Activated CD8-positive, alpha-beta memory T cell treated with anti-CD3 and anti-CD28 coated beads, Interleukin-2, amount 50 U/mL, for 4 hours (primary cell): ENCODE results near the gene SETDB1.

Experiments used
- DNase-seq: peaks from one replicate; pipeline ENCODE4 v3.0.0-alpha.2; 2020

Gene SETDB1

GRCh38 chr1:150976879-150977694 is 50.9 kb downstream of the SETDB1 start:
- peak; percentile 69 for DNase-seq

GRCh38 chr1:150979092-150980056 is 53.2 kb downstream of the SETDB1 start:
- peak; percentile 91 for DNase-seq

DNA sequence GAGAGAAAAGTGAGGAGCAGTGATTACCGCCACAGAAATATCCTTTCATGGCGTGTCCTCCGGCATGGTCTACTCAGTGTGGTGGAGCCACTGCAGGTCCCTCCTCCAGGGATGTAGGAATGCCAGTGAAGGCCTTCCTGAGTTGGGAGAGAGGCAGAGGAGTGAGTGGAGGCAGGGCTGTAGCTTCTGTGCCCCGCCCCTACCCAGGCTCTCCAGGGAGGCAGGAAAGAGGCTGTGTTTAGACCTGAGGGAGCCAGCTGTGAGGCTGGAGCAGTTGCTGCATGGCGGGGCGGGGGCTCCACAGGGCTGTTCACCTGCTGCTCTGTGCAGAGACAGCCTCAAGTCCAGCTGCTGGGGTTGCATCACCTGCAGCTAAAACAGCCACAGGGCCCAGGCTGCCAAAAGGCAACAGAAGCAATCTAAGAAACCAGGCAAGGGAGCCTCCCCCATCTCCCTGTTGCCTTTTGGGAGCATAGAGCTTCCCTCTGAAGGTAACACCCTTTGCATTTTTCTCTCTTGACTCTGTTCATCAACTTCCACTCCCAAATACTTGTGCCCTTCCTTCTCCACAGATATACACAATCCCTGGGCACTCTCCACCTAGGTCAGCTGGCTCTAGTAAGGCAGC is 55.1 kb downstream of the SETDB1 start:
- DNase-seq = no peak

DNA sequence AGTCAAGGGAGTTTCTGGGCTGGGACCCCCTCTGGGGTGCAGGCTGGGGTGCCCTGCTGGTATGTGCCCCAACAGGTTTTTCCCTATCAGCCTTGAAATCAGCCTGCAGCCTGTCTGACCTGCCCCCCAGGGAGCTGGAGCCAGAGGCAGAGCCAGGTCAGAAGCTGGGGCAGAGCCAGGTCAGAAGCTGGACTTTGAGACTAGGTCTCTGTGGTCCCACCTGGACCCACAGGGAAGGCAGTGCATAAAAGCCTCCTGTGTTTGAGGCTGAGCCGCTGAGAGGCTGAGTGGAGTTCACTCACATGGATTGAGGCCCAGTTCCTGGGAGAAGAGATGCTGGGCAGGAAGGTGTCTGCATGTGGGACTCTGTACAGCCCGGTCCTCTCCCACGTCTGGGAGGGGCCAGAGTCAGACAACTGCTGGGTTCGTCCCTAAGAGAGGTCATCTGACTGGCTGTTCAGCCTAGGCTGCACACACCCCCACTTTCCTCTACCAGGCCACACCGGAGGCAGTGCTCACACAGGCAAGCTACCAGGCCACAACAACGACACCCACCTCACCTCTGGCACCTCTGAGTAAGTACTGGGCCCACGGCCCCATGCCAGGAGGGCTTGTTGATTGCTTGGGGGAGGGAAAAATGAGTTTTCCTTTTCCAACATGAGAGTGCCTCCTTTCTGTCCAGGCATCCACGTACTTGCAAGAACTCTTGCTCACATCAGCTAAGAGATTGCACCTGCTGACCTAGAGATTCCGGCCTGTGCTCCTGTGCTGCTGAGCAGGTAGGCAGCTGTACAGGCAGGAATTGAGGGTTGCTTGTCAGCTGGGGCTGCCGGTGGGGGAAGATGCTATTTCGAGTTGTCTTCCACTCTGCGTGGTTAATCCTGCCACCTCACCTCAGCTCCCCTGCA is 55.9 kb downstream of the SETDB1 start, which contains the start of gene ANXA9:
TSS of gene ANXA9 (plus strand) at position 488 of the 908 bp plus-strand sequence. CDS start 814 bp downstream, outside the sequence.
- no peak for DNase-seq

DNA sequence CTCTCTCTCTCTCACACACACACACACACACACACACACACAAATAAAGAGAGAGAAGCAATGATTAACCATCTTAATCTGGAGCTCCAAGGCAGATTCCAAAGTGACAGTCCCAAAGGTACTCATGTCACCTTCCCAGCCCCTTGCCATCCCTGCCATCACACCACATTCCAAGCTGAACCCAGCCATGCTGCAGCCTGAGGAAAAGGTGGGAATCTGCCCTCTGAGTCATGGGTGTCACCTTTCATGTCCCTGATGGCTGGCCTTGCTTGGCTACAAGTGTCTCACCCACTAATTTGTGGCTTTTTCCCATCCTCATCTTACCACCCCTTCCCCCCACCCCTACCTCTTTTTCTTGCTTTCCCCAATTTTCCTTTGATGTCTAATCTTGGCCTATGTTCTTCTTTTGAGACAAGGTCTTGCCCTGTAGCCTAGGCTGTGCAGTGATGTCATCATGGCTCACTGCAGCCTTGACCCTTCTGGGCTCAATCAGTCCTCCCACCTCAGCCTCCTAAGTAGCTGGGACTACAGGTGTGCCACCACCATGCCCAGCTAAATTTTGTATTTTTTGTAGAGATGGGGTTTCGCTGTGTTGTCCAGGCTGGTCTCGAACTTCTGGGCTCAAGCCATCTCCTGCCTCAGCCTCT is 59.1 kb downstream of the SETDB1 start:
- no peak for DNase-seq

DNA sequence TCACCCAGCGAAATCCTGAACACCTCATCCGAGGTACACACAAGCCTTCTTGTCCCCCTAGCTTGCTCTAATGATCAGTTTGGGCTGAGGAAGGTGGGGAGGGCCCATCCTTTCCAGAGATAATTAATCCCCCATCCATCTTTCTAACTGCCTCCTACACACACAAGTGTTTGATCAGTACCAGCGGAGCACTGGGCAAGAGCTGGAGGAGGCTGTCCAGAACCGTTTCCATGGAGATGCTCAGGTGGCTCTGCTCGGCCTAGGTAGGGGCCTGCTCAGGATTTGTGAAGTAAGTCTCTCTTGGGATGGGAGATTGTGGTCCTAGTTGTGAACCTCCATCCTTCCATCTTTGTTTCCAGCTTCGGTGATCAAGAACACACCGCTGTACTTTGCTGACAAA is 61.8 kb downstream of the SETDB1 start:
- DNase-seq = no peak

DNA sequence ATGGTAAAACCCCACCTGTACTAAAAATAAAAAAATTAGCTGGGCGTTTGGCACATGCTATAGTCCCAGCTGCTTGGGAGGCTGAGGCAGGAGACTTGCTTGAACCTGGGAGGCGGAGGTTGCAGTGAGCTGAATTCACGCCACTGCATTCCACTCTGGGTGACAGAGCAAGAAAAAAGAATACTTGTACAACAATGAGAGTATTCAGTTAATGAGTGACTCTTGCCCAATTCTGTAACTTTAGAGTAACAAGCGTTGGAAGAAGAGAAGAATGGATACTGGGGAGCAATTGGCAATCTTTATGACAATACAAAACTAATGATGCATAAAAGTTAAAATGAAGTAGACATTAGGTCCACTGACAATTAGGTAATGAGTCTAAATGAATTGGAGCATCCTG is 66.5 kb downstream of the SETDB1 start:
- no peak for DNase-seq

DNA sequence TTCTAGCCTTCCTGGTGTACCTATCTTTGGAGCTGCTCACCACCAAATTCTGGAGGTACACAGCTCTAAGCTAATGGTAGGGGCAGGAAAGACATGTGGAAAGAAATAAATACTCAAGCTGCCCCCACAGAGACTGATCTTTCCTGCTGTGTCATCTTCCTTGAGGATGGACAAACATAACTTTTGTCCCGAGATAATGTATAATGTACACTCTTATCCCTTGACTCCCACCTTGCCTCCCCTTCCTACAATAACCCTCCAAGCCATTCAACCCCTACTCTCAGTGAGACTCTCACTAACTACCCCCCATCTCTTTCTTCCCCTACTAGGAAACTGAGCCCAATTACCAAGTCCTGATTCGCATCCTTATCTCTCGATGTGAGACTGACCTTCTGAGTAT is 68.1 kb downstream of the SETDB1 start:
- no peak for DNase-seq

DNA sequence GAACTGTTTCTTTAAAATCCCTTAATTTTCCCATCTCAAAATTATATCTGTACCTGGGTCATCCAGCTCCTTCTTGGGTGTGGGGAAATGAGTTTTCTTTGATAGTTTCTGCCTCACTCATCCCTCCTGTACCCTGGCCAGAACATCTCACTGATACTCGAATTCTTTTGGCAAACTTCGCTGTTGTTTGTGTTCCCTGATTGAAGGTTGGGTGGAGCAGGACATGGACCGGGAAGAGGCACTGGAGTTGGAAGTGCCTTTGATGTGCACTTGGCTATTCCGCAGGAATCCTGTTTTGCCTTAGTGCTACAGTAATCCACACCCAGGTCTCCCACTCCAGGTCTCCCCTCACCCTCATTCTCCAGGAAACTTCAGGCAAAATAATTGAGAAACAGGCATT is 69.3 kb downstream of the SETDB1 start:
- DNase-seq = no peak

GRCh38 chr1:150995896-150996295 is 69.7 kb downstream of the SETDB1 start:
- peak; percentile 26 for DNase-seq

DNA sequence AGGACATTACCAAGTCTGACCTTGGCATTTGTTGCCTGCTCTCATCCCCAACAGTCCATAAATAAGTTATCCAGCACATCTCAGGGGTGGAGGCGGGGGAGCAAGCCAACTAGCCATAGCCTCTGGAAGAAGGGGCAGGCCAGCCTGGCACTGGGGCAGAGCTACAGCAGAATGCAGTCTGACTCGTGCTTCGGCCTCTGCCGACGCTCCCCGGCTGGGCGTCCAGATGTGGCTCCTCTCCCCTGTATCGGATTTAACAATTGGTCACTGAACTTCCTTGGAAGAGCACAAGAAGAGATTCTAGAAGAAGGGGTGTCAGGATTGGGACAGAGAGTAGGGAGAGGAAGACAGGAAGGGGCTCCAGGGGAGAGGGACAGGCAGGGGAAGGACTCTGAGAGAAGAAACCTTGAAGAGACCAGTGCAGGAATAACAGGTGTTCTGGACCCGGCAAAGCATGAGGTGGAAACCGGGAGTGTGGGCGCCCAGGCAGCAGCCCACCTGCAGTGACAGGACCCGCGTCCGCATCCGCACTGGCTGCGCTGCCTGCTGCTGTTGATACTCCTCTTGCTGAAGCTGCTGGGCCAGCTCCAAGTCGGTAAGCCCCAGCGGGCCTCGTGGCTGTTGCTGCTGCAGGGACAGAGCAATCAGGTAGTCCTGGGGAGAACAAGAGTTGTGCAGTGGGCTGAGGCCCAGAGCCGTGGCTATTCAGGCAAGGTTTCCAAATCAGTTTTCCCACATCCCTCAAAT is 71.1 kb downstream of the SETDB1 start:
- DNase-seq = no peak

DNA sequence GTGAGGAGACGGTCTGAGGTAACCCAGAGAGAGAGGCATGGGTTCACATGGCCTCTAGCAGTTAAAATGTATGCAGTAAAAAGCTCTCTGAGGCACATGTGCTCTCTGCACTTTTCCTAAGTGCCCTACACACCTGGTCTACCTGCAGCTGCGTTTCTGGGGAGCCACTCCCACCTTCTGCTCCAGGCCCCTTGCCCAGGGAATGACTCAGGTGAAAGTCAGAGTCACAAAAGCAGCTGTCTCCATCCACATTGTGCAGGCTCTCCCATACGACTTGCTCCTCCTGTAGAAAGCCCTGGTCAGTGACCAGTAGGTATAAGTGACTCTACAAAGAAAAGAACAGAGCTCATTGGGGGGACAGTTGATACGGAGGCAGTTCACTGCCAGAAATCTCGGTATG is 71.8 kb downstream of the SETDB1 start:
- DNase-seq = no peak

DNA sequence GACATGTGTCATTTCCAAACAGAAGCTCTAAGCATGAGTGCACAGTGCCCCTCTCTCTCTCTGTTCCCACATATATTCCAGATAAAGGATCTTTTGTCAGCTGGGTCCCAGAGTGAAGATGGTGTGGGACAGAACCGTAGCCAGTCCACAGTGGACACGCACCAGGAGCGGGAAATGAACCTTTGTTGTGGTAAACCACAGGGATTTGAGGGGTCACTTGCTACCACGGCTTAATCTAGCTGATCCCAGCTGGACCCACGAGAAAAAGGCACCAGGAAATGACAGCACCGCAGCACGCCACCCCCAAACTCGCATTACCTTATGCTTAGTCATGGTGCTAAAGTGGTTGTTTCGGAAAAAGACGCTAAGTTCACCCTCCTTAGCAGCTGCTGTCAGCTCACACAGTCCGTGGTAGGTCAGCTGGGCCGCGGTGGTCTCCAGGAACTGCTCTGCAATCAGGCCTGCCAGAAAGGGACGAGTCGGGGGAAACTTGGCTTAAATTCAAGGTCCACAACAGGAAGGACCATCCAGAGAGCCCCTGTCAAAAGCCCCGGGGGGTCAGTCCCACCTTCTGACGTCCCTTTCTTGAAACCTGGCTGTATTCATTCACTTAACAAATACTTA is 73.0 kb downstream of the SETDB1 start:
- no peak for DNase-seq

DNA sequence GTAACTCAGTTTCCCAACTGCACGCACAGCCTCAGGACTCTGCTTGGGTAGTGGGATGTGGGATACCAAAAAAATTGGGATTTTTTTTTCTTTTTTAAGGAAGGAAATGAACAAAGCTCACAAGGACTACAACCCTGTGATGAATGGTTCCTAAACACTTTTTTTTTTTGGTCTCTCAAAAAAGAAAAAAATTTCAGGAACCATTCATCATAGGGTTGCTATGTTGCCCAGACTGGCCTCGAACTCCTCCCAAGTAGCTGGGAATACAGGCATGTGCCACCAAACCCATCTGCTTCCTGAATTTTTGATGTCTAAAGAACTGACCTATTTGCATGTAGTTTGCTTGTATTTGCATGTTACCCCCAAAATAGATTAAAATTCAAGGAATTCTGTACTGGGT is 73.8 kb downstream of the SETDB1 start:
- no peak for DNase-seq

GRCh38 chr1:151000408-151000807 is 74.2 kb downstream of the SETDB1 start:
- no peak for DNase-seq

DNA sequence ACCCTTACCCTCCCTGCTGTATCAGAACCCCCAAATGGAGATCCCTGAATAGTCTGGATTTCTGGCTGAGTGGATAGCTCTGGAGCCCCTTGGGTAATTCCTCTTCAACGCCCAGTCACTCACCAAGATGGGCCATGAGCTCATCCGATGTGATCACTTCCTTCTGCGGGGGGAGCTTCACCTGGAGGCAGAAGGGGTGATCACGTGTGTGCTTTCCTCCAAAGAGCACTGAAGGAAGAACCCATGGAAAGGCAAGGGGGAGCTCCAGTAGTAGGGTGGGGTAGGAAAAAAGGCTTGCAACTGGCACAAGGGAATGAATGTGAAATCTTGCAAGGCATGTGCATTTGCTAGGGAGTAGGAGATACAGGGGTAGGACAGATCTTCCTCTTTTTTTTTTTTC is 75.4 kb downstream of the SETDB1 start:
- DNase-seq = no peak

GRCh38 chr1:151002051-151002450 is 75.9 kb downstream of the SETDB1 start:
- DNase-seq = no peak

DNA sequence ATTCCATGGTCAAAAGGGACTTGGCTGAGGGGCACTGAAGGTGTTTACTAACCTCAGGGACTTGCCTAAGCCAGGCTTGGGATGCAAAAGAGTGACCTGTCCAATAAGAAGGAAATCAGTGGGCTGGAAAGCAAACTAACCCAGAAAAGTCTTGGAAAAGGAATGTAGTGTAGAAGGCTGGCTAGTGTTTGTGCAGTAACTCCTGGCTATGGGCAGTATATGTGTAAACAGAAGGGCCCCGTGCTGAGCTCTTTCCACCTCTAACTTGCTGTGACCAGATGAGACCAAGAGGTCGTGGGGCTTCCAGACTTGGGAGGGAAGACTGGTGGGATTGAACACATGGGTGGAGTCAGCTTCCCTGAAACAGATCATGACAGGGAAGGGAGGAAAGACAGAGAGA is 76.4 kb downstream of the SETDB1 start:
- DNase-seq = no peak

- DNase-seq = no peak
Measured at GRCh38 chr1:151003180-151003579, 77.0 kb downstream of the SETDB1 start.

DNA sequence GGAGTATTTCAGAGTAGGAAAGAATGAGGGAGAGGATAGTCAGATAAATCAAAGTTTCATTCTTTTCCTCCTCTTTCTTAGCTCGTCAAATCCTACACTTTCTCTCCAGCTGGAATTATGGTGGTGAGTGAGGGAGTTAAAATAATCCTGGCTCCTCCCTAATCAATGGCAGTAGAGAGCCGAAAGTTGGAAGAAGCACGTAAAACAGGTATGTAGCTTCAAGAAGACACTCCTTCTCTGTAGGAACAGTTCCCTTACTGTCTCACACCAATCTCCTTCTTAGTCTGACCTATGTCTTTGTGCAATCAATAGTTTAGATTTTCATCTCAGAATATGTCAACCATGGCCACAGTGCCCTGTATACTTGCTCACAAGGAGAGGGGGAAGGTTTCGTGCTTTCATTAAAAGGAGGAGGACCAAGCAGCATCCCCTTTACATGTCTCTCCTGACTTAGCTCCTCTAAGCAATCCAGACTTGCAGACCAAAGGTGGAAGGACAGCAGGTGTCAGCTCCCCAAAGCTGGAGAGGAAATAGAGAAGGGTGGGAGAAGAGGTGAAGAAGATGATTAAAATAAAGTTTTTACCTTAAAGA is 79.7 kb downstream of the SETDB1 start:
- no peak for DNase-seq
